GM18499 (cell line): Measurements from ENCODE around the gene HPGDS.

Source experiments
- ATAC-seq: cut with Tn5 transposase; IDR thresholded peaks from one replicate; pipeline ENCODE4 v1.9.1; 2021; ENCODE audit warnings: moderate number of reproducible peaks; ENCODE audit not compliant: insufficient read depth, unreplicated experiment

Gene HPGDS

GRCh38 chr4:94262163-94263016 is 80.2 kb downstream of the HPGDS start:
- no peak for ATAC-seq

GRCh38 chr4:94256828-94257227 is 85.8 kb downstream of the HPGDS start:
- ATAC-seq: no peak

GRCh38 chr4:94256144-94256783 is 86.4 kb downstream of the HPGDS start:
- ATAC-seq: no peak

- ATAC-seq: no peak
Measured at GRCh38 chr4:94253036-94253435, 89.6 kb downstream of the HPGDS start.

- ATAC-seq: no peak
Measured at GRCh38 chr4:94251094-94251493, 91.5 kb downstream of the HPGDS start.
